ENCODE data around the gene SORBS1.

SORBS1 gene

GRCh38 chr10:95405655-95406054, 155.5 kb downstream of the SORBS1 start:
- DNase-seq, result no peak

GRCh38 chr10:95404864-95405263, 156.3 kb downstream of the SORBS1 start:
- DNase-seq, result no peak

GRCh38 chr10:95404462-95404858, 156.7 kb downstream of the SORBS1 start:
- DNase-seq, result no peak

- DNase-seq, result no peak
These were observed 157.3 kb downstream of the SORBS1 start for GRCh38 chr10:95403700-95404461.

- no peak for DNase-seq
These were observed 159.3 kb downstream of the SORBS1 start for GRCh38 chr10:95401704-95402469.

- no peak for DNase-seq
These were observed 160.4 kb downstream of the SORBS1 start for GRCh38 chr10:95400787-95401186.

DNA sequence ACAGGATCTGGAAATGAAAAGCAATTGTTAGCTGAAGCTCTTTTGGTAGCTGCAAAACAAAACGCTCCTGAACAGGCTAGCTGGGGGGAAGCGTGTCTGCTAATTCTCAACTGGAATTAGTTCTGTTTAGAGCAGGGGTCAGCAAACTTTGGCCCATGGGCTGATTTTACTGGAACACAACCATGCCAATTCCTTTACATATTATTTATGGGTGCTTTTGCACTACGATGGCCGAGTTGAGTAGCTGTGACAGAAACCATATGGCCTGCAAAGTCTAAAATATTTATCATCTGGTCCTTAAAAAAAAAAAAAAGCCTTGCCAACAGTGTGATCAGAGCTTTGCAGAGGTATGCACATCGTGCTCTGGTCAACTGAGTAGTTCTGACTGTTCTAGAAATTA, 162.0 kb downstream of the SORBS1 start:
- DNase-seq, result no peak

- DNase-seq, result no peak
These were observed 163.4 kb downstream of the SORBS1 start for GRCh38 chr10:95397747-95398146.

GRCh38 chr10:95395947-95396449, 165.2 kb downstream of the SORBS1 start:
- DNase-seq, result no peak

- no peak for DNase-seq
These were observed 166.8 kb downstream of the SORBS1 start for GRCh38 chr10:95394161-95394880.

DNA sequence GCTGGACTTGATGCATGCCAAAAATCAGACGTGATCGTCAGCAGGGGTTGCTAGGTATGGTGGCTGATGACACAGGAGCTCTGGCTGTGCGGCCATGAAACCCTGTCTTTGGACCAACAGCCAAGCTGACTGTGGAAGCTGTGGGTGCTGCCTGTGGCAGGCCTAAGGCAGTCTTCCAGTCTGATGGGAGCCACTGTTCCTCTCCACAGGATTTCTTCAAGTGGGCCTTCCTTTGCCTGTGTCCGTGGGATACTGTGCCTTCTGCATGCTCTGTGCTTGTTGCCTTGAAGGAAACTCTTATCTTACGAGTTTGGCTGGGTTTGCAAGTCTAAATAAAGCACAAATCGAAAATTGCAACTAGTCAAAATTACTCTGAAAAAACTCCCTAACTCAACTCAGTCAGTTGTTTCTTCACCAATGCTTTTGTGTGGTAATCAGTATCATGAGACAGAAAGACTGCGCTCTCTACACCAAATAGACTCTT, 168.4 kb downstream of the SORBS1 start:
- DNase-seq, result no peak

- DNase-seq, result no peak
These were observed 169.0 kb downstream of the SORBS1 start for GRCh38 chr10:95392217-95392584.

DNA sequence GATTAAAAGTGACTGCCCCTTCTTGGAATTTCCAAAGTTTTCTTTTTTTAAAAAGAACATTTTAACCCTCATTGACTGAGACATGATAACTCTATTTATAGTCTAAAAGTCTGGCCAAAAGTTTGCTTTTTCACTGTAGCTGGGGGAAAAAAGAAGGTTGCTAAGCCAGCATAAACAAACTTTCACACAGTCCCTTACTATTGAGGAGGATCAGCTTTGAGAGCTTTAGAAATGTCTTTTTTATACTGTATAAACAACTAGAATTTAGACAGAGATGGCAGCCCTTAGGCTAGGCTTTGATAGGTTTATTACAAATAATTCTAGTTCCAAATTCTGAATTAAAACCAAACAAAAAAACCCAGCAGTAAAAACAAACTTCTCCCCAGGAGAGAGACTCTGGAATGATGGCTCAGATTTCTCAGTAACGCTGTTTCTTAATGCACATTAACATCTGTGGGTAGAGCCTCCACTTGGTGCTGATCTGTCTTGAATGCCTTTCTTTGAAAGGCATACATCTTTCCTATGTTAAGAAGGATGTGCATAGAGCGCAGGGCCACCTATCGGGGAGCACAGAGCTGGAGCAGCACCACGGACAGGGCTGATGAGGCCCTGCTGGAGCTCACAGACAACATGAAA, 169.5 kb downstream of the SORBS1 start:
- no peak for DNase-seq

- no peak for DNase-seq
These were observed 170.0 kb downstream of the SORBS1 start for GRCh38 chr10:95391164-95391563.

- no peak for DNase-seq
These were observed 171.2 kb downstream of the SORBS1 start for GRCh38 chr10:95389982-95390381.

GRCh38 chr10:95389176-95389575, 172.0 kb downstream of the SORBS1 start:
- DNase-seq, result no peak

GRCh38 chr10:95388539-95388938, 172.6 kb downstream of the SORBS1 start:
- DNase-seq, result no peak

DNA sequence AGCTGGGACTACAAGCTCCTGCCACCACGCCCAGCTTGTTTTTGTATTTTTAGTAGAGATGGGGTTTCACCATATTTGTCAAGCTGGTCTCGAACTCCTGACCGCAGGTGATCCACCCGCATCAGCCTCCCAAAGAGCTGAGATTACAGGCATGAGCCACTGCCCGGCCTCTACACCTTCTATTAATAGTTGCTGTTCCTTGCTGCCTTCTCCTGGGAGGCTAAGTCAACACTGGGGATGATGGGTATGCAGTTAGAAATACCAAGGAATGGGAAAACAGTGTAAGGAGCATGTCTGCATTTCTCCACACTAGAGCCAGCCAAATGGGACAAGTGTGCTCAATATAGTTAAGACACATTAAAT, 173.1 kb downstream of the SORBS1 start:
- DNase-seq, result no peak

GRCh38 chr10:95384011-95384704, 177.0 kb downstream of the SORBS1 start:
- DNase-seq, result no peak

DNA sequence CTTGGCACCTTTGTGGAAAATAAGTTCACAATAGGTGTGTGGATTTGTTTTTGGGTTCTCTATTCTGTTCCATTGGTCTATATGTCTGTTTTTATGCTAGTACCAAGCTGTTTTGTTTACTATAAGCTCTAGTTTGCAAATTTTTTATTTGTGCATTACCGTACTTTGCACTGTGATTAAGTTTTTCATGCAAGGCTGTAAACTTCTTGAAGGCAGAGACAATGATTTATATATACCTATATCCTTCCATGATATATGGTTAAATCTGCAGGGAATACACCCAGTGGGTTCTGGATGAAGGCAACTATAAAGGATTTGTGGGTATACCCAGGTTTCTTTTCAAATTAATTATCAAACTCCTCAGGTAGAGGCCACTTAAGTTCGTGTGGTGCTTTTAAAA, 178.6 kb downstream of the SORBS1 start:
- no peak for DNase-seq

- no peak for DNase-seq
These were observed 179.0 kb downstream of the SORBS1 start for GRCh38 chr10:95382174-95382573.

GRCh38 chr10:95377950-95378349, 183.2 kb downstream of the SORBS1 start:
- DNase-seq, result no peak

Data from CD4-positive, alpha-beta T cell treated with Interleukin-17A for 1 hour (primary cell).